Lower lobe of right lung (tissue), 2 donors: ENCODE data around the gene KCNJ4. TPM values are rescaled to one million over a fixed set of nuclear protein-coding genes. Genes with fewer than 3 reads are reported as not detected.

Source experiments
- ATAC-seq, 2 donors: fragments of 200-7000 bp; cut with Tn5 transposase; one replicate each; pipeline ENCODE4 v1.9.1; 2020 to 2022; ENCODE audit warnings: mild to moderate bottlenecking in 2 of 2, moderate library complexity in 2 of 2
- DNase-seq: peaks from one replicate; pipeline ENCODE4 v3.0.0-alpha.2; 2020
- H3K27ac ChIP-seq: fragments of 200-600 bp; one replicate; pipeline ENCODE4 v1.8.0; 2022
- H3K27me3 ChIP-seq: fragments of 200-600 bp; one replicate; pipeline ENCODE4 v1.8.0; 2022; ENCODE audit warnings: low read depth
- H3K36me3 ChIP-seq: fragments of 200-600 bp; one replicate; pipeline ENCODE4 v1.8.0; 2022; ENCODE audit warnings: mild to moderate bottlenecking
- H3K4me1 ChIP-seq: fragments of 200-600 bp; one replicate; pipeline ENCODE4 v1.8.0; 2022
- H3K4me3 ChIP-seq: fragments of 200-600 bp; one replicate; pipeline ENCODE4 v1.8.0; 2022; ENCODE audit warnings: mild to moderate bottlenecking
- H3K9me3 ChIP-seq: fragments of 200-600 bp; one replicate; pipeline ENCODE4 v1.8.0; 2022
- intact Hi-C: fragments of 100-400 bp; cut with DNase I; formaldehyde crosslinking; loops from one replicate; pipeline ENCODE4 v1.11.0; 2022
- total RNA-seq: library from RNA; stranded (reverse); fragmentation: NEBNext Ultra II Directional; extraction: Animal tissue kit (Norgen Biotek cat#: 25700); gene quantifications from one replicate; pipeline ENCODE4 v1.2.1, GENCODE V29; 2021
- TF ChIP-seq, protein P1 (sequence below): fragments of 200-600 bp; IDR thresholded peaks from one replicate; pipeline ENCODE4 v1.8.0; 2022; ENCODE audit warnings: antibody characterized with exemption, mild to moderate bottlenecking
- donor health status: DM: no; HTN: yes; CAD: no; lungs with severe emphysema.

The KCNJ4 gene
- total RNA-seq, 1 donor from 2014 or later, result not detected

DNA sequence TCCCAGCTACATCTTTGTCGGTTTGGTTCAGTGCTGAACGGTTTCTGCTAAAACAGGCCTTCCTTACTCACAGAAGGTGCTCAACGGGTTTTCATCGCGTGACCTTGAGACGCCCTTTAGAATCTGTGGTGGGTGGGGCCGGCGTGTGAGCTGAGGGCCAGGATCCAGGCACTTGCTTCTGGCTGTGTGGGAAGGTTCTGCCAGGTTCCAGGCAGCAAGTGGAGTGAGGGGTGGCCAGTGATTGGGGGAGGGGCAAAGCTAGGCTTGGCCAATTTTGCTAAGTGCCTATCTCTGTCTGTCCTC is 35.2 kb downstream of the KCNJ4 start:
- Histone ChIP-seq H3K4me1 (no peaks in the 10 kb centered on the region), H3K27me3 (no peaks in the 10 kb centered on the region), H3K4me3 (no peak overlapping the region), H3K36me3 (no peaks in the 10 kb centered on the region), H3K27ac (no peak overlapping the region), H3K9me3 (no peaks in the 10 kb centered on the region)
- no peak for DNase-seq
- intact Hi-C loops, result no loop called here
- TF ChIP-seq, protein P1, sequence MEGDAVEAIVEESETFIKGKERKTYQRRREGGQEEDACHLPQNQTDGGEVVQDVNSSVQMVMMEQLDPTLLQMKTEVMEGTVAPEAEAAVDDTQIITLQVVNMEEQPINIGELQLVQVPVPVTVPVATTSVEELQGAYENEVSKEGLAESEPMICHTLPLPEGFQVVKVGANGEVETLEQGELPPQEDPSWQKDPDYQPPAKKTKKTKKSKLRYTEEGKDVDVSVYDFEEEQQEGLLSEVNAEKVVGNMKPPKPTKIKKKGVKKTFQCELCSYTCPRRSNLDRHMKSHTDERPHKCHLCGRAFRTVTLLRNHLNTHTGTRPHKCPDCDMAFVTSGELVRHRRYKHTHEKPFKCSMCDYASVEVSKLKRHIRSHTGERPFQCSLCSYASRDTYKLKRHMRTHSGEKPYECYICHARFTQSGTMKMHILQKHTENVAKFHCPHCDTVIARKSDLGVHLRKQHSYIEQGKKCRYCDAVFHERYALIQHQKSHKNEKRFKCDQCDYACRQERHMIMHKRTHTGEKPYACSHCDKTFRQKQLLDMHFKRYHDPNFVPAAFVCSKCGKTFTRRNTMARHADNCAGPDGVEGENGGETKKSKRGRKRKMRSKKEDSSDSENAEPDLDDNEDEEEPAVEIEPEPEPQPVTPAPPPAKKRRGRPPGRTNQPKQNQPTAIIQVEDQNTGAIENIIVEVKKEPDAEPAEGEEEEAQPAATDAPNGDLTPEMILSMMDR, result no peak
- no peak for ATAC-seq

DNA sequence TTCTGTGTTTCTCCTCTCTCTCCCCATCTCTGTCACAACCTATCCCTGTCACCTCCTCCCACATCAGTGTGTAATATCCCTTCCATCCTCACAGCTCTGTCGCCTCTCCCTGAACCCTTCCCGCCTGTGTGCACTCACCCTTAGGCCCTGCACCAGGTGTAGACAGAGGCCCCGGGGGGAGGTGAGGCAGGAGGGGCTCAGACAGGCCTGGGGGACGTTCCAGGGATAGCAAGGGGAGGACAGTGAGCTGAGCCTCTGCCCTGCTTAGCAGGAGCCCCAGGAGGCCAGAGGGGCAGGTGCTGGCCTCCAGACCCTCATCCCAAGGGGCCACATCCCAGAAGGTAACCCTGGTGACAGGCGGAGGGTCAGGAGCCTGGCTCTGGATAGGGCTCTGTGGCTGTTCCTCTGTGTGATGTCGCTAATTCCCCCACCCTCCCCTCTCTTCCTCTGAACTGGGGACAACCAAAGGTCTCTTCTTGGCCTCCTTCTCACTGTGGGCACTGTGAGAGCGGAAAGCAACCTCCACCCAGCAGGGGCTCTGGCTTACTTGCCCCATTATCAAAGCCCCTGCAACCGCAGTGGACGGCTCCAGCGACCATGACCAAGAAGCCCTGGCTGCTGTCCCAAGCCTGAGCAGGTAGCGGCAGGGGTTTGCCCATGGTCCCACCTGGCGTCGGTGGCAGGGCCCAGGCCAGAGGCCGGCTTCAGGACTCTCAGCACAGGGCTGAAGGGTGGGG is 35.7 kb downstream of the KCNJ4 start:
- TF ChIP-seq, protein P1, result no peak
- DNase-seq, result no peak
- intact Hi-C loops, result no loop called here
- Histone ChIP-seq H3K27me3 (no peaks in the 10 kb centered on the region), H3K9me3 (no peaks in the 10 kb centered on the region), H3K36me3 (no peaks in the 10 kb centered on the region), H3K4me3 (no peak overlapping the region), H3K4me1 (no peaks in the 10 kb centered on the region), H3K27ac (no peak overlapping the region)
- ATAC-seq, result no peak

DNA sequence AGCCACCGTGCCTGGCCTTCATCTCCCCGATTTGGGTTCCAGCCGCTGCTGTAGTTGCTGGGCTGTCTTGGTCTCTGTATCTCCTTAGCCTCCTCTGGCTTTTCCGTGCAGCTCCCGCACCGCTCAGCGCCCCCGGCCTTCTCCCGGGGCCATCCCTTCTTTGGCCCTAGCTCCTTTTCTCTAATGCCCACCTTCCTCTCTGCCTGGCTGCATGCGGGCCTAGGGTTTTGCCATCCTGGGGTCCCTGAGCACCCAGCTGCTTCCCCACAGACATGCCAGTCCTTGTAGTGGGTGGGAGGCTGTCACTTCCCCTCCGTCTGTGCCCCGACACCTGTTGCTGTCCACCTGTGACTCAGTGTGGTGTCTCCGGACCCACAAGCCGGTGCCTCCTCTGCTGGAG is 36.4 kb downstream of the KCNJ4 start:
- no peaks in the 10 kb centered on the region for H3K27me3 ChIP-seq
- no peak for ATAC-seq
- intact Hi-C loops, result no loop called here
- H3K36me3 ChIP-seq, result no peaks in the 10 kb centered on the region
- no peak overlapping the region for H3K27ac ChIP-seq
- TF ChIP-seq, protein P1, result no peak
- DNase-seq, result peak; percentile 19
- no peaks in the 10 kb centered on the region for H3K9me3 ChIP-seq
- H3K4me3 ChIP-seq, result no peak overlapping the region
- no peaks in the 10 kb centered on the region for H3K4me1 ChIP-seq

DNA sequence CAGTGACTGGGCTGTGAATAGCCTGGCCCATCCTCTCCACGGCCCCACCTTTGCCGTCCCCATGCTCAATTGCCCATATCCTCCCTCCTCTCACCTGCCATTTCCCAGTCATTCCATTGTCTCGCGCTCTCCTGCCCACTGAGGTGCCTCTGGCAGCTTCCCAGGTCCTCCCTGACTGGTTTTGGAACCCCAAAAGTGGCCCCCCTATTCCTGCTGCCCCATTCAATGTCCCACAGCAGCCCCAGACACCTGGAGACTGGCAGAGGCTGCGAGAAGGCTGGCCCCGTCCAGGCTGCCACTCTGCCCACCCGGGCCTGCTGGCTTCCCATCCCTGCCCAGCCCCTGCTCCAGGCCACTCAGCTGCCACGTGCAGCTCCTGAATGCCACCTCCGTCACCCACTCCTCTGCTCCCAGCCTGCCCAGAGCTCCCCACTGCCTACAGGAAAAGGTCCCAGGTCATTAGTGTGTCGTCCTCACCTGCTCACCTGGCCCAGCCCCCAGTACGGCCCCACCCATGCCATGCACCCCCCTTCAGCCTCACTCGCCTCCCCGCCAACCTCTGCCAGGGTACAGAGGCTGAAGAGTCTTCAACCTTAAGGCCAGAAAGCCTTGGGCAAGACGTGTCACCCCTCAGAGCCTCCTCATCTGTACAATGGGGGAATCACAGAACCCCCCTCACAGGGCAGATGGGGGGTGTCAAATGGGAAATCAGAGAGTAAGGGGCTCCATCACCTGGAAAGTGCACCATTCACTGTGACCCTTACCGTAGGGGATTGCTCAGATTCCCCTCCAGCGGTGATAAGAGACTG is 37.5 kb downstream of the KCNJ4 start:
- peaks cover 9% of the 10 kb centered on the region for H3K4me1 ChIP-seq
- intact Hi-C loops, result no loop called here
- H3K9me3 ChIP-seq, result no peaks in the 10 kb centered on the region
- H3K4me3 ChIP-seq, result no peak overlapping the region
- ATAC-seq (no peak), DNase-seq (peak; percentile 22)
- H3K27ac ChIP-seq, result no peak overlapping the region
- TF ChIP-seq, protein P1, result no peak
- H3K36me3 ChIP-seq, result no peaks in the 10 kb centered on the region
- no peaks in the 10 kb centered on the region for H3K27me3 ChIP-seq

DNA sequence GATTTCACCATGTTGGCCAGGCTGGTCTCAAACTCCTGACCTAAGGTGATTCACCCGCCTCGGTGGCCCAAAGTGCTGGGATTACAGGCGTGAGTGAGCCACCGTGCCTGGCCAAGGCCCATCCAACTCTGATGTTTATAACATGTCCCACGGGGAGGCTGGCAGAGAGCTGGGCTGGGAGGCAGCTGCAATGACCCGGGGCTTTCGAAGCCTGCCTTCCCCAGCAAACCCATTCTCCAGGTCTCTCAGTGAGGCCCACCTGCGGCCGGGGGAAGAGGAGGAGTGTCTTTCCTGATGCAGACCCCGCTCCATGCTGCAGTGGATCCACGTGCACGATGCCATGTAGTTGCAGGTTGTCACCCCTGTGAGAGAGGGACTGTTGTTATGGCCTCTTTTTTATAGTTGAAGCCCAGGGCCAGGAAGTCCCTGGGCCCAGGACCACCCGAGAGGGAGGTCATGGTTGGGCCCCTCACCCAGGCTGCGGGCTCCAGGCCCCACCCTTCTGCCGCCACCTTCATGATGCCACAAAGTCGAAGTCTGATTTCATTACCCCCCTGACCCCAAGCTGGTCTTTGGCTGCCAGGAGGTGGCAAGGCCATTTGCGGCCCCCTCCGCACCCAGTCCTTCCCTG is 38.3 kb downstream of the KCNJ4 start:
- H3K27me3 ChIP-seq, result no peaks in the 10 kb centered on the region
- ATAC-seq, result no peak
- peak; percentile 36 for DNase-seq
- TF ChIP-seq, protein P1, result no peak
- no peak overlapping the region for H3K4me3 ChIP-seq
- no peak overlapping the region for H3K27ac ChIP-seq
- H3K9me3 ChIP-seq, result no peaks in the 10 kb centered on the region
- H3K4me1 ChIP-seq, result peaks cover 11% of the 10 kb centered on the region
- no peaks in the 10 kb centered on the region for H3K36me3 ChIP-seq
- intact Hi-C loops, result no loop called here
